ENCODE data around the gene HAUS3. TPM values are rescaled to one million over a fixed set of nuclear protein-coding genes. Genes with fewer than 3 reads are reported as not detected.

Gene HAUS3
- total RNA-seq, 4 donors from 2014 or later: 8.9 to 13.0 (median 10.7) TPM

GRCh38 chr4:2269206-2269531 lies 27.2 kb upstream of the HAUS3 start:
- no peak overlapping the region for H3K4me3 ChIP-seq
- 68 to 69% methylated on average over 2 of the region's 6 CpGs for WGBS, 2 donors
- peaks cover 0 to 22% (median 0%) of the 10 kb centered on the region in 3 donors for H3K36me3 ChIP-seq
- H3K4me1 ChIP-seq: peaks cover 0 to 24% (median 7%) of the 10 kb centered on the region in 3 donors
- no peak overlapping the region for H3K27ac ChIP-seq
- TF ChIP-seq POLR2A (IDR thresholded peaks at IDR 0.05) (no peak), CTCF (IDR thresholded peaks at IDR 0.05) (no peak)
- H3K27me3 ChIP-seq: no peaks in the 10 kb centered on the region
- DNase-seq: no peak
- intact Hi-C loops (cut with DNase I): no loop called here
- no peaks in the 10 kb centered on the region for H3K9me3 ChIP-seq

- no peak for TF ChIP-seq POLR2A (IDR thresholded peaks at IDR 0.05)
- no peak for TF ChIP-seq CTCF (IDR thresholded peaks at IDR 0.05)
- Histone ChIP-seq H3K4me3 (no peak overlapping the region), H3K4me1 (peaks cover 0 to 30% (median 7%) of the 10 kb centered on the region in 3 donors), H3K27ac (no peak overlapping the region), H3K36me3 (peaks cover 0 to 22% (median 0%) of the 10 kb centered on the region in 3 donors), H3K9me3 (no peaks in the 10 kb centered on the region), H3K27me3 (no peaks in the 10 kb centered on the region)
- intact Hi-C loops (cut with DNase I): no loop called here
- DNase-seq: no peak
- WGBS, 2 donors: 75 to 80% methylated on average over 1 to 7 of the region's 22 CpGs
These were observed 26.7 kb upstream of the HAUS3 start for GRCh38 chr4:2268357-2269205.

- 100% methylated on average over 1 of the region's 12 CpGs; no CpG with 5 or more reads in 1 of the 2 donors for WGBS, 2 donors
- Histone ChIP-seq H3K27ac (no peak overlapping the region), H3K27me3 (no peaks in the 10 kb centered on the region), H3K36me3 (peaks cover 0 to 19% (median 0%) of the 10 kb centered on the region in 3 donors), H3K9me3 (no peaks in the 10 kb centered on the region), H3K4me1 (peaks cover under 1 to 37% (median 10%) of the 10 kb centered on the region in 3 donors), H3K4me3 (no peak overlapping the region)
- intact Hi-C loops (cut with DNase I): no loop called here
- DNase-seq: no peak
- no peak for TF ChIP-seq CTCF (IDR thresholded peaks at IDR 0.05)
- no peak for TF ChIP-seq POLR2A (IDR thresholded peaks at IDR 0.05)
These were observed 25.9 kb upstream of the HAUS3 start for GRCh38 chr4:2267841-2268240.

DNA sequence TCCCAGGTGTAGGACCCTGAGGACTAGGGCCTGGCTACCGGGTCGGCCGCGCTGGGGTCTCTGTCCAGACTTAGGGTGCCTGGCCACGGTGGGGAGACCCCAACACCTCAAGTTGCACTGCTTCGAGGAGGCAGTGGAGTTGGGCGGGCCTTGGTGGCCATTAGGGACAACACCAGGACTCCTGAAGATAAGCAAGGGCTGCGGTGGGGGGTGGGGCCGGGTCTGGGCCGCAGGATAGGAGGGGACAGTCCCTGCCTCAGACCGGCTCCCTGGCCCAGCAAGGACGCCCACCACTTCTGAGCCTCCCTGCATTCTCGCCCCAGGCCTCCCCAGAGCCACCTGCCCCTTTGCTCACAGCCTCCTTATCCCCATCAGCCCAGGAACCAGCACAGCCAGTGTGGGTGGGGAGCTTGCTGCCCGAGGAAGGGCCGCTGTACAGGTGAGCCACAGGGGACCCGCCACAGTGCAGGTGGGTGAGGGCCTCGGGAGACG lies 25.4 kb upstream of the HAUS3 start:
- no peak overlapping the region for H3K4me3 ChIP-seq
- intact Hi-C loops (cut with DNase I): no loop called here
- no peak for TF ChIP-seq CTCF (IDR thresholded peaks at IDR 0.05)
- TF ChIP-seq POLR2A (IDR thresholded peaks at IDR 0.05): no peak
- H3K4me1 ChIP-seq: peaks cover 4 to 42% (median 11%) of the 10 kb centered on the region in 3 donors
- no peak for DNase-seq
- H3K27ac ChIP-seq: no peak overlapping the region
- no peaks in the 10 kb centered on the region for H3K9me3 ChIP-seq
- peaks cover 0 to 14% (median 0%) of the 10 kb centered on the region in 3 donors for H3K36me3 ChIP-seq
- no peaks in the 10 kb centered on the region for H3K27me3 ChIP-seq
- 58 to 85% methylated on average over 3 to 6 of the region's 18 CpGs for WGBS, 2 donors

DNA sequence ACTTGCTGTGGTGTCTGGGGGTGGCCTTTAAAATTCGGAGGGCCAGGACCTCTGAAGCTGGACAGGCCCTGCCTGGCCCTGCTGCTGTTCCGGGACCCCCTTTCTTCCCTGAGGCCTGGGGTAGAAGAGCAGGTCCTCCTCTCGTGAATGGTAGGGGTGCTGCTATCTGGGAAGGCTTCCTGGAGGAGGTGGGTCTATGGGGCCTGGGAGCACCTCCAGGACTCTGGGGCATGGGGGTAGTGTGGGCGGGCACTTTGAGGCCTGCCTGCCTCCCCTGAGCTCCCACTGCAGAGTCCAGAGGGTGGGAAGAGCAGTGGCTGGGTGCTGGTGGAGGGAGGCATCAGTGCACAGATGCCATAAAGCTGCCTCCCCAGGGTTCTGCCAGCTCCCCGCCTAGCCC lies 24.9 kb upstream of the HAUS3 start:
- DNase-seq: no peak
- 67 to 94% methylated on average over 2 of the region's 5 CpGs for WGBS, 2 donors
- Histone ChIP-seq H3K27ac (no peak overlapping the region), H3K27me3 (no peaks in the 10 kb centered on the region), H3K4me3 (no peak overlapping the region), H3K36me3 (peaks cover 0 to 10% (median 0%) of the 10 kb centered on the region in 3 donors), H3K4me1 (peaks cover 4 to 43% (median 11%) of the 10 kb centered on the region in 3 donors), H3K9me3 (no peaks in the 10 kb centered on the region)
- TF ChIP-seq POLR2A (IDR thresholded peaks at IDR 0.05) (no peak), CTCF (IDR thresholded peaks at IDR 0.05) (no peak)
- intact Hi-C loops (cut with DNase I): no loop called here

Data from esophagus squamous epithelium (tissue), 5 donors.